ENCODE measurements around the gene MSRB3.

DNA sequence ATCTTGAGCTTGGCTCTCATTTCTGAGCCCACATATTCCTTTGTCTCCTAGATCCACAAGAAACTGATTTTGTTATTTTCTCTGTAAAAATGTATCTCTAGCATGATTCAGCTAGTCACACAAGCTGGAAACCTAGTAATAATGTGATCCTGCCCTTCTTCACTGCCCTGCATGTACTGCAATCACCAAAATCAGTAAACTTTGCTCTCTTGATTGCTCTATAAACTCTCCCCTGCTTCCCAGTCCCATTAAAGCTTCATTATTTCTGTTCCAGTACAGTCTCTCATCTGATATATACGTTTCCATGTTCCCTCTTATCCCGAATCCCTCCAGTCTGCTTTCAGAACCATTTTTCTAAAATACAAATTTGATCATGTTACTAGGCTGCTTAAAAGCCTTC lies 166.5 kb downstream of the MSRB3 start:
- TF ChIP-seq, protein P1, sequence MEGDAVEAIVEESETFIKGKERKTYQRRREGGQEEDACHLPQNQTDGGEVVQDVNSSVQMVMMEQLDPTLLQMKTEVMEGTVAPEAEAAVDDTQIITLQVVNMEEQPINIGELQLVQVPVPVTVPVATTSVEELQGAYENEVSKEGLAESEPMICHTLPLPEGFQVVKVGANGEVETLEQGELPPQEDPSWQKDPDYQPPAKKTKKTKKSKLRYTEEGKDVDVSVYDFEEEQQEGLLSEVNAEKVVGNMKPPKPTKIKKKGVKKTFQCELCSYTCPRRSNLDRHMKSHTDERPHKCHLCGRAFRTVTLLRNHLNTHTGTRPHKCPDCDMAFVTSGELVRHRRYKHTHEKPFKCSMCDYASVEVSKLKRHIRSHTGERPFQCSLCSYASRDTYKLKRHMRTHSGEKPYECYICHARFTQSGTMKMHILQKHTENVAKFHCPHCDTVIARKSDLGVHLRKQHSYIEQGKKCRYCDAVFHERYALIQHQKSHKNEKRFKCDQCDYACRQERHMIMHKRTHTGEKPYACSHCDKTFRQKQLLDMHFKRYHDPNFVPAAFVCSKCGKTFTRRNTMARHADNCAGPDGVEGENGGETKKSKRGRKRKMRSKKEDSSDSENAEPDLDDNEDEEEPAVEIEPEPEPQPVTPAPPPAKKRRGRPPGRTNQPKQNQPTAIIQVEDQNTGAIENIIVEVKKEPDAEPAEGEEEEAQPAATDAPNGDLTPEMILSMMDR (IDR thresholded peaks at IDR 0.05): no peak
- TF ChIP-seq POLR2AphosphoS5 (IDR thresholded peaks at IDR 0.05) (no peak), POLR2A (IDR thresholded peaks at IDR 0.05) (no peak), EP300 (IDR thresholded peaks at IDR 0.05) (no peak)
